ENCODE measurements around the gene RIOK3.

RIOK3 gene

GRCh38 chr18:23531912-23532311, 78.8 kb downstream of the RIOK3 start:
- no peak for DNase-seq

Measured in NCI-H1417 treated with DMSO at 0.1 percent for 48 hours (cell line).